Astrocyte (in vitro differentiated cells and primary cell): ENCODE measurements around the gene TSSK6. TPM values are rescaled to one million over a fixed set of nuclear protein-coding genes. Genes with fewer than 3 reads are reported as not detected.

ENCODE experiments used
- DNase-seq: peaks from one replicate; pipeline ENCODE4 v3.0.0-alpha.2; 2010; ENCODE audit warnings: low read depth
- FAIRE-seq: peaks from 2 replicates; lab custom pipeline; 2011; peaks lifted over from hg19 to GRCh38; lab: Jason Lieb, UNC
- H2AFZ ChIP-seq: 2 replicates; pipeline ENCODE4 v1.6.0; 2012; ENCODE audit warnings: low read depth, low read length, inconsistent platforms
- H3K27ac ChIP-seq: 2 replicates; pipeline ENCODE4 v1.5.1; 2011; ENCODE audit warnings: low read depth, low read length, inconsistent platforms
- H3K27me3 ChIP-seq: 2 replicates; pipeline ENCODE4 v1.6.0; 2011; ENCODE audit warnings: low read length, inconsistent platforms; ENCODE audit not compliant: insufficient read depth
- H3K36me3 ChIP-seq: 2 replicates; pipeline ENCODE4 v1.5.1; 2011; ENCODE audit warnings: low read length, inconsistent platforms; ENCODE audit not compliant: insufficient read depth
- H3K4me1 ChIP-seq: 2 replicates; pipeline ENCODE4 v1.5.1; 2011; ENCODE audit warnings: low read length, inconsistent platforms; ENCODE audit not compliant: insufficient read depth
- H3K4me2 ChIP-seq: 2 replicates; pipeline ENCODE4 v1.6.0; 2012; ENCODE audit warnings: low read length, inconsistent platforms
- H3K4me3 ChIP-seq: 2 replicates; pipeline ENCODE4 v1.5.1; 2011; ENCODE audit warnings: low read depth, mild to moderate bottlenecking, low read length, inconsistent platforms; ENCODE audit not compliant: insufficient read depth
- H3K79me2 ChIP-seq: 2 replicates; pipeline ENCODE4 v1.6.0; 2012; ENCODE audit warnings: mild to moderate bottlenecking, low read length, inconsistent platforms; ENCODE audit not compliant: insufficient read depth
- H3K9ac ChIP-seq: 2 replicates; pipeline ENCODE4 v1.6.0; 2012; ENCODE audit warnings: mild to moderate bottlenecking, low read length, inconsistent platforms
- H3K9me3 ChIP-seq: 2 replicates; pipeline ENCODE4 v1.5.1; 2012; ENCODE audit warnings: low read depth, mild to moderate bottlenecking, low read length, inconsistent platforms; ENCODE audit not compliant: insufficient read depth
- H4K20me1 ChIP-seq: 2 replicates; pipeline ENCODE4 v1.6.0; 2012; ENCODE audit warnings: low read length, inconsistent platforms; ENCODE audit not compliant: insufficient read depth
- H3K27ac Mint-ChIP-seq: one replicate; pipeline ENCODE4 v1.8.0; 2021; ENCODE audit warnings: mild to moderate bottlenecking, mixed read lengths; ENCODE audit not compliant: unreplicated experiment
- H3K27me3 Mint-ChIP-seq: one replicate; pipeline ENCODE4 v1.8.0; 2021; ENCODE audit warnings: low read depth, mixed read lengths; ENCODE audit not compliant: unreplicated experiment
- H3K36me3 Mint-ChIP-seq: one replicate; pipeline ENCODE4 v1.8.0; 2021; ENCODE audit warnings: low read depth, mixed read lengths; ENCODE audit not compliant: unreplicated experiment
- H3K4me1 Mint-ChIP-seq: one replicate; pipeline ENCODE4 v1.8.0; 2021; ENCODE audit warnings: low read depth, mixed read lengths; ENCODE audit not compliant: unreplicated experiment
- H3K4me3 Mint-ChIP-seq: one replicate; pipeline ENCODE4 v1.8.0; 2021; ENCODE audit warnings: mild to moderate bottlenecking, moderate library complexity, mixed read lengths; ENCODE audit not compliant: unreplicated experiment
- H3K9me3 Mint-ChIP-seq: one replicate; pipeline ENCODE4 v1.8.0; 2021; ENCODE audit warnings: mild to moderate bottlenecking, mixed read lengths; ENCODE audit not compliant: unreplicated experiment
- EZH2 ChIP-seq: IDR thresholded peaks from 2 replicates; pipeline ENCODE4 v1.6.1; 2012; ENCODE audit warnings: mild to moderate bottlenecking, low read length, inconsistent platforms; ENCODE audit not compliant: insufficient read depth
- total RNA-seq: library from RNA; stranded (reverse); gene quantifications from 2 replicates; pipeline ENCODE4 v1.2.1, GENCODE V29; 2021
- TF ChIP-seq, protein P1 (sequence below): IDR thresholded peaks from 2 replicates; pipeline ENCODE4 v1.5.1; 2011; ENCODE audit warnings: low read depth, mild to moderate bottlenecking, inconsistent platforms, low read length, moderate library complexity; ENCODE audit not compliant: insufficient read depth

The TSSK6 gene
- total RNA-seq, 1 donor from 2014 or later = 1.8 TPM

- Histone ChIP-seq H3K36me3 (no peaks in the 10 kb centered on the region), H3K4me2 (no peak overlapping the region), H3K79me2 (no peaks in the 10 kb centered on the region), H3K9me3 (no peaks in the 10 kb centered on the region), H3K4me3 (no peak overlapping the region), H3K27me3 (peaks cover 12% of the 10 kb centered on the region), H2AFZ (no peak overlapping the region), H3K9ac (no peak overlapping the region), H3K4me1 (peaks cover 10% of the 10 kb centered on the region), H4K20me1 (no peaks in the 10 kb centered on the region), H3K27ac (no peak overlapping the region)
- peaks cover 8% of the 10 kb centered on the region for H3K4me1 Mint-ChIP-seq
- TF ChIP-seq, protein P1, sequence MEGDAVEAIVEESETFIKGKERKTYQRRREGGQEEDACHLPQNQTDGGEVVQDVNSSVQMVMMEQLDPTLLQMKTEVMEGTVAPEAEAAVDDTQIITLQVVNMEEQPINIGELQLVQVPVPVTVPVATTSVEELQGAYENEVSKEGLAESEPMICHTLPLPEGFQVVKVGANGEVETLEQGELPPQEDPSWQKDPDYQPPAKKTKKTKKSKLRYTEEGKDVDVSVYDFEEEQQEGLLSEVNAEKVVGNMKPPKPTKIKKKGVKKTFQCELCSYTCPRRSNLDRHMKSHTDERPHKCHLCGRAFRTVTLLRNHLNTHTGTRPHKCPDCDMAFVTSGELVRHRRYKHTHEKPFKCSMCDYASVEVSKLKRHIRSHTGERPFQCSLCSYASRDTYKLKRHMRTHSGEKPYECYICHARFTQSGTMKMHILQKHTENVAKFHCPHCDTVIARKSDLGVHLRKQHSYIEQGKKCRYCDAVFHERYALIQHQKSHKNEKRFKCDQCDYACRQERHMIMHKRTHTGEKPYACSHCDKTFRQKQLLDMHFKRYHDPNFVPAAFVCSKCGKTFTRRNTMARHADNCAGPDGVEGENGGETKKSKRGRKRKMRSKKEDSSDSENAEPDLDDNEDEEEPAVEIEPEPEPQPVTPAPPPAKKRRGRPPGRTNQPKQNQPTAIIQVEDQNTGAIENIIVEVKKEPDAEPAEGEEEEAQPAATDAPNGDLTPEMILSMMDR = no peak
- no peak for TF ChIP-seq EZH2
- no peak overlapping the region for H3K27ac Mint-ChIP-seq
- no peaks in the 10 kb centered on the region for H3K9me3 Mint-ChIP-seq
- FAIRE-seq = no peak
- no peak overlapping the region for H3K4me3 Mint-ChIP-seq
- peaks cover 10% of the 10 kb centered on the region for H3K36me3 Mint-ChIP-seq
- DNase-seq = no peak
- peaks cover 15% of the 10 kb centered on the region for H3K27me3 Mint-ChIP-seq
Measured at GRCh38 chr19:19544954-19545591, 29.7 kb upstream of the TSSK6 start.

GRCh38 chr19:19544257-19544953 lies 29.1 kb upstream of the TSSK6 start:
- no peaks in the 10 kb centered on the region for H3K36me3 ChIP-seq
- no peak overlapping the region for H3K27ac Mint-ChIP-seq
- H3K4me3 Mint-ChIP-seq = no peak overlapping the region
- peaks cover 16% of the 10 kb centered on the region for H3K27me3 ChIP-seq
- H3K27ac ChIP-seq = no peak overlapping the region
- no peaks in the 10 kb centered on the region for H4K20me1 ChIP-seq
- no peak overlapping the region for H3K4me3 ChIP-seq
- H3K9me3 Mint-ChIP-seq = no peaks in the 10 kb centered on the region
- TF ChIP-seq EZH2 = no peak
- TF ChIP-seq, protein P1 = no peak
- H3K79me2 ChIP-seq = no peaks in the 10 kb centered on the region
- H3K36me3 Mint-ChIP-seq = peaks cover 10% of the 10 kb centered on the region
- no peaks in the 10 kb centered on the region for H3K9me3 ChIP-seq
- no peak overlapping the region for H3K9ac ChIP-seq
- no peak overlapping the region for H3K4me2 ChIP-seq
- no peak for DNase-seq
- peaks cover 6% of the 10 kb centered on the region for H3K4me1 ChIP-seq
- H3K4me1 Mint-ChIP-seq = peaks cover 6% of the 10 kb centered on the region
- peaks cover 15% of the 10 kb centered on the region for H3K27me3 Mint-ChIP-seq
- no peak overlapping the region for H2AFZ ChIP-seq
- FAIRE-seq = no peak

GRCh38 chr19:19543640-19544039 lies 28.3 kb upstream of the TSSK6 start:
- no peaks in the 10 kb centered on the region for H3K36me3 ChIP-seq
- no peak overlapping the region for H3K4me3 ChIP-seq
- H3K27me3 ChIP-seq = peaks cover 16% of the 10 kb centered on the region
- Mint-ChIP-seq H3K27ac (no peak overlapping the region), H3K4me3 (no peak overlapping the region), H3K27me3 (peaks cover 15% of the 10 kb centered on the region), H3K4me1 (peaks cover 4% of the 10 kb centered on the region), H3K9me3 (peaks cover 2% of the 10 kb centered on the region), H3K36me3 (peaks cover 10% of the 10 kb centered on the region)
- H3K79me2 ChIP-seq = no peaks in the 10 kb centered on the region
- TF ChIP-seq, protein P1 = no peak
- no peak for TF ChIP-seq EZH2
- FAIRE-seq = no peak
- H3K9ac ChIP-seq = no peak overlapping the region
- peaks cover 6% of the 10 kb centered on the region for H3K4me1 ChIP-seq
- no peak overlapping the region for H3K27ac ChIP-seq
- H3K9me3 ChIP-seq = no peaks in the 10 kb centered on the region
- no peak overlapping the region for H3K4me2 ChIP-seq
- H2AFZ ChIP-seq = no peak overlapping the region
- DNase-seq = no peak
- no peaks in the 10 kb centered on the region for H4K20me1 ChIP-seq
